ENCODE measurements around the gene MPND. TPM values are rescaled to one million over a fixed set of nuclear protein-coding genes. Genes with fewer than 3 reads are reported as not detected.

Gene MPND
- total RNA-seq, 1 donor from 2014 or later: 3.9 TPM

- no peak overlapping the region for H3K4me3 ChIP-seq (ENCODE audit: low read depth, low read length)
- DNase-seq (ENCODE audit: low read depth): no peak
- TF ChIP-seq CTCF (conservative IDR thresholded peaks at IDR 0.05; ENCODE audit: low read depth, low read length): peak; percentile 14
Observed at GRCh38 chr19:4386041-4386782, 42.9 kb downstream of the MPND start.

- TF ChIP-seq CTCF (conservative IDR thresholded peaks at IDR 0.05; ENCODE audit: low read depth, low read length): no peak
- DNase-seq (ENCODE audit: low read depth): no peak
Observed at GRCh38 chr19:4388337-4389063, 45.1 kb downstream of the MPND start.

GRCh38 chr19:4389064-4389375, 45.7 kb downstream of the MPND start:
- no peak for TF ChIP-seq CTCF (conservative IDR thresholded peaks at IDR 0.05; ENCODE audit: low read depth, low read length)
- H3K4me3 ChIP-seq (ENCODE audit: low read depth, low read length): no peak overlapping the region
- DNase-seq (ENCODE audit: low read depth): no peak

More at GRCh38 chr19:4388337-4389063, 45.1 kb downstream of the MPND start:
- no peak overlapping the region for H3K4me3 ChIP-seq (ENCODE audit: low read depth, low read length)

GRCh38 chr19:4389511-4390016, 46.2 kb downstream of the MPND start:
- H3K4me3 ChIP-seq (ENCODE audit: low read depth, low read length): no peak overlapping the region
- TF ChIP-seq CTCF (conservative IDR thresholded peaks at IDR 0.05; ENCODE audit: low read depth, low read length): no peak
- DNase-seq (ENCODE audit: low read depth): no peak

GRCh38 chr19:4390017-4390566, 46.7 kb downstream of the MPND start:
- TF ChIP-seq CTCF (conservative IDR thresholded peaks at IDR 0.05; ENCODE audit: low read depth, low read length): no peak
- DNase-seq (ENCODE audit: low read depth): no peak
- H3K4me3 ChIP-seq (ENCODE audit: low read depth, low read length): no peak overlapping the region

GRCh38 chr19:4390567-4391305, 47.4 kb downstream of the MPND start:
- no peak for DNase-seq (ENCODE audit: low read depth)
- peak overlapping the region; percentile 11 for H3K4me3 ChIP-seq (ENCODE audit: low read depth, low read length)
- TF ChIP-seq CTCF (conservative IDR thresholded peaks at IDR 0.05; ENCODE audit: low read depth, low read length): no peak
